Stimulated activated memory B cell treated with anti-CD40 and anti-IgM and Interleukin-4, amounts not matched to agents 10 μg/mL and 1 μg/mL and 100 μg/mL, for 72 hours (primary cell): ENCODE results near the gene DUSP11.

Experiments
- ATAC-seq: fragments of 150-1000 bp; cut with Tn5 transposase; 2 replicates; pipeline ENCODE4 v1.10.0; 2021
- H3K27ac Mint-ChIP-seq: one replicate; pipeline ENCODE4 v1.8.0; 2022; ENCODE audit warnings: mild to moderate bottlenecking, mixed read lengths
- H3K27me3 Mint-ChIP-seq: one replicate; pipeline ENCODE4 v1.8.0; 2022; ENCODE audit warnings: mixed read lengths
- H3K36me3 Mint-ChIP-seq: one replicate; pipeline ENCODE4 v1.8.0; 2022; ENCODE audit warnings: mixed read lengths
- H3K4me1 Mint-ChIP-seq: one replicate; pipeline ENCODE4 v1.8.0; 2022; ENCODE audit warnings: mixed read lengths
- H3K4me3 Mint-ChIP-seq: one replicate; pipeline ENCODE4 v1.8.0; 2022; ENCODE audit warnings: mild to moderate bottlenecking, moderate library complexity, mixed read lengths
- H3K9me3 Mint-ChIP-seq: one replicate; pipeline ENCODE4 v1.8.0; 2022; ENCODE audit warnings: mixed read lengths

The DUSP11 gene

DNA sequence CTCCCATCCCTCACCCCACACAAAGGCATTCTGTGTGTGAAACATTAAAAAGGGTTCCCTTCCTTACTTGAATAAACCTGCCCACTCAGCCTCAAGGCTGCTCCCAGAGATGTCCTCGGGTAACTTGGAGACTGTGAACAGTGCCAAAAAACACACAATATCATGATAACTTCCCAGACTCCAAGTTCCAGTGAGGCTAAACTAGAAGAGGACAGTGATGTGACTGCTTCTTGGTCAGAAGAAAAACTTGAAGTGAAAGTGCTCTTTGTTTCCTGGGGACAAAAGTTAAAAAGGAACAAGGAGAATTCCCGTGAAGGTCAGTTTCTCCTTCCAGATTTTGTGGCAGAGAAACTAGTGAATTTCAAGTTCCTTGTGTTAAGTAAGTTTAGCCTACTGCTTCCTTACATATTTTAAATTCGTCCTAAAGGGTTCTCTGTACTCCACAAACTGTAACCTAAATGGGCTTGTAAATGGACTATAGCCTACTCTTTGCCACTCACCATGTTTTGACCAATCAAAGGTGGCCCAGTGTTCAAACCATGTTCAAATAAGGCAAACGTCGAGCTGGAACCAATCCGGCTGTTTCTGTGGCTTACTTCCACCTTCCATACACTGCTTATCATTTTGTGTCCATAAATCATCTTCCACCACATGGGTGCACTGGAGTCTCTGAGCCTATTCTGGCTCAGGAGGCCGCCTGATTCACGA lies 63.2 kb downstream of the DUSP11 start:
- ATAC-seq = no peak
- Mint-ChIP-seq H3K27ac (no peak overlapping the region), H3K27me3 (peaks cover 40% of the 10 kb centered on the region), H3K36me3 (peaks cover 12% of the 10 kb centered on the region), H3K9me3 (peaks cover 9% of the 10 kb centered on the region), H3K4me3 (no peak overlapping the region), H3K4me1 (peaks cover 6% of the 10 kb centered on the region)

- Mint-ChIP-seq H3K4me3 (no peak overlapping the region), H3K27me3 (peaks cover 67% of the 10 kb centered on the region), H3K27ac (no peak overlapping the region), H3K9me3 (peaks cover 15% of the 10 kb centered on the region), H3K4me1 (peaks cover 6% of the 10 kb centered on the region), H3K36me3 (peaks cover 6% of the 10 kb centered on the region)
- no peak for ATAC-seq
Observed at GRCh38 chr2:73714091-73714490, 65.8 kb downstream of the DUSP11 start.
